Hippocampal formation (tissue), 2 donors: ENCODE measurements around the gene EXOSC7.
"Not testable (repeated sequence)": the region's sequence is repeated elsewhere in the genome, so short reads cannot be mapped to it uniquely, and the experiment has no call there.

Experiments
- DNase-seq, 2 donors: peaks; one replicate each; lab custom pipeline; 2025; lab: John Stamatoyannopoulos, UW

EXOSC7 gene

DNA sequence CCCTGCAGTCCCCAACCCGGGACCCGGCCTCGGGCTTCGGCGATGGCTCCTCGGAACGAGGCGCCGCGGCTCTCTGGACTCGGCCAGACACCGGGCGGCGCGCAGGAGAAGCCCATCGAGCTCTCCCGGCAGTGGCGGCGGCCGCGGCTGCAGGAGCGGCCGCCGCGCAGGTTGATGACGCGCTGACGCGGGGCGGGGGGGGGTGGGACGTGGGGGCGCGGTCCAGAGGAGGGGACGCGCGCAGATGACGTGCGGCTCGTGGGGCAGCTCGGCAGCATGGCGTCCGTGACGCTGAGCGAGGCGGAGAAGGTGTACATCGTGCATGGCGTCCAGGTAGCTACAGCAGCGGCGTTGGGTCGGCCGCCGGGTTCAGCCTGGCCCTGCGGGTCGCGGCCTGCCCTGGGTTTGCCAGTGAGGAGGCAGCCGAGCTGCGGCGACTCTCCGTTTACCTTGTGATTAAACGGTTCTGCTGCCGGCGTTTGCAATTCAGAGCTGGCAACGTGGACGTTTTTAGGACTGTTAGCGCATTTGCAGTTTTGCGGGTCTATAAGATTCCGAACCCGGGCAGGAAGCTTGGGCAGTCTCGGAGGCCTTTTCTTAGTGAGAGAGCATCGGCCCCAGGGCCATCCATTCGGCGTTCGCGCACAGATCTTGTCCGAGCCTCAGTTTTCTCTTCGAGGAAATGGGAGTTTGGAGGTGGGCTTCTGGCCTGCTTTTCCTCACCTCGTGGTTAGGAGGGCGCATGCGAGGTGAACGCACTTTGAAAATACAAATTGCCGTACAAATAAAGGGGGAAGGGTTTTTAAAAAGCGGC is at the start of gene EXOSC7, which contains the start of gene ZDHHC3:
EXOSC7 (plus strand) TSS at position 243 of the 814 bp plus-strand sequence; CDS start at position 277, 34 bp downstream.
ZDHHC3 (minus strand) TSS at position 173 of the 814 bp plus-strand sequence. CDS start 16,738 bp downstream, outside the sequence.
- DNase-seq: peak; percentile 77 to 86

DNA sequence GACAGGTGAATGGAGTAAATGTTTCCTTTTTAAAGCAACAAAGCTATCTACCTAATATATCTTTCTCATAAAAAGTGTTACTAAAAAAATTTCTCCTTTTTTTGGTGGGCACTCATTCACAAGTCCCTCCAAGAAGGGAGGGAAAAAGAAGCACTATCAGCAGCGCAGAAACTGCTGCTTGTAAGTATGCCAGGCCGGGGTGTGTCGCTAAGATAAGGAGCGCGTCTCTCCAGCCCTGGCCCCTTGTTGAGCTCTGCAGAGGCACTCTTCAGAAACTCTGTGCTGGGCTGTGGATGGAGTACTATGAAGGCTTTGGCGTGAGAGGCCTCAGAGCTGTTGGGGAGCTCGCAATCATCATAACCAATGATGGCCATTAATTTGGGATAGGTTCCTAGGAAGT is 49.1 kb upstream of the EXOSC7 start:
- DNase-seq: no peak

DNA sequence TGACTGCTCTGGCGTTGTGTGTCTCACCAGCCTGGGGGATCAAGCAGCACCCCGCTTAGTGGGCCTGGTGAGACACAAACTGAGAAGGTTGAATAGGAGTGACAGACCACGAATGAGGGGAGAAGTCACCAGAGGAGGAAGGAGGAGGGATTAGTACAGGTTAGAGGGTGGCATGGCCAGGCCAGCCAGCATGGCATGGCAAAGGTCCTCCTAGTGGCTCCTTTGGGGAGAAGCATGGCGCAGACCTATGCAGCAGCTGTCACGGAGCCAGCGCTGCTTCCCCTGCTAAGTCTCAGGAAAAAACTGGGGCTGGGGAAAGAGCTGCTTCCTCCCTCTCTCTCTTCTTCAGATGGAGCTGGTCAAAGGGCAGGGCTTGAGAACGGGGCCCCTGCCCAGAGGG is 48.7 kb upstream of the EXOSC7 start:
- no peak for DNase-seq

DNA sequence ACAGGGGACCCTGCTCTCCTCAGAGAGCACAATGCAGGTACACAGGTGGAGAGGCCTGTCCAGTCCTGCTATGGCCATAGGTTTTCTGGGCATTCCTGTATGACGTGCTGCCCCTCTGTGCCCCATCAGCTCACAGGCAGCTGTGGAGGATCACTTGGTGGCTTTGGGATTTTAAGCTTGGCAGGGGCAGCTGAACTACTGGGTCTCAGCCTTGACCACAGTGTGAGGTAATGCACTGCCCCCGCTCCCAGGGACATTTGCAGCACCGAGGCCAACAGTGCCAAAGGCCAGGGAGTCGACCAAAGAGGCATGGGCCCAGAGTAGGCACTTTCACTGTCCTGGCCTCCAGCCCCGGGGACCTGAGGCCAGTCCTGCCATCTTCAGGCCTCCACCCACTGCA is 46.3 kb upstream of the EXOSC7 start:
- no peak for DNase-seq

DNA sequence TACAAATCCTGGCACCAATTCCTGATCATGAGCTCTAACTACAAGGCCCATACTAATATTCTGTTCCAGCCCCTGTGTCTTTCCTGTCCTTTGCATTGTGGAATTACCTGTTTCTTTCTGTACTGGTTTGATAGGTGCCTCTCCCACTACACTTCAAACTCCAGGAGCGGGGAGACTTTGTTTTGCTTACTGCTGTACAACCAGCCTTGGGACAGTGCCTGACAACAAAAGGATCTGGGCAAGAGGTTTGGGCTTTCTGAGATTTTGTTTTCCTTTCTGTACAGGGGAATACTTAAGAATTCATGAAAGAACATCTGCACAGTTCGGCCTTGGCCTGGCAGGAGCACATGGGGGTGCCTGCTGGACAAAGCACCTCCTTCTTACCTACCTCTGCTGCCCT is 45.1 kb upstream of the EXOSC7 start:
- no peak for DNase-seq

DNA sequence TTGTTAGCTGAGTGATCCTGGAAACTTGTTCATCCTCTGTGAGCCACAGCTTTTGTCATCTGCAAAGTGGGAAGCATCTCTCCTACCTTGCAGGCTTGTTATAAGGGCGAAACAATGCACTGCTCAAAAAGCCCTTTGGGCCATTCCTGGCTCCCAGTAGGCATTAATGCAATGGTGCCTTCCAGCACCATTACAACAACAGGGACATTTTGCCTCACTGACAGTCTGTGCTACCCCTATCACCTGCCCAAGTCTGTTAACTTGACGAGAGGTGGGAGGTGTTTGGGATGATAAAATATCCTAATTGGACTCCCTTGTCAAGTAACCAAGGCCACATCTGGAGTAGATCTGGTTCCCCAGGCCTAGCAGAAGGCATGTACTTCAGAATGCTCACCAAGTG is 44.3 kb upstream of the EXOSC7 start:
- DNase-seq: no peak

DNA sequence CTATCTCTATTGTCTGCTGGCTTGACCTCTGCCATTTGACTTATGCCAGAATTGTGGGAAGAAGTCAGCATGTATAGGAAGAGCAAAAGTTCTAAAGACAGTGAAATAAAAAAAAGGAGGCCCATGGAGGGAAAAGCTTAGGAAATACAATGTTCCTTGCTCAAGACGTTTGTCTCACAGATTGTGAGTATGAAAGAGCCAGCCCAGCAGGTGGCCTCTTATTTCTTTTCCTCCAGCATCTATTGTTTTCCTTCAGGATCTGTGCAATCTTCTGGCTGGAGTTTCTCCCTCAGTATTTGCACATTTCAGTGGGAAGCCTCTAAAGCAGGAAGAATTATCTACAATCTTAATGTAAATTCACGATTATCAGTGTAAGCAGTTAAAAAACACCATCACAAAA is 43.8 kb upstream of the EXOSC7 start:
- no peak for DNase-seq

DNA sequence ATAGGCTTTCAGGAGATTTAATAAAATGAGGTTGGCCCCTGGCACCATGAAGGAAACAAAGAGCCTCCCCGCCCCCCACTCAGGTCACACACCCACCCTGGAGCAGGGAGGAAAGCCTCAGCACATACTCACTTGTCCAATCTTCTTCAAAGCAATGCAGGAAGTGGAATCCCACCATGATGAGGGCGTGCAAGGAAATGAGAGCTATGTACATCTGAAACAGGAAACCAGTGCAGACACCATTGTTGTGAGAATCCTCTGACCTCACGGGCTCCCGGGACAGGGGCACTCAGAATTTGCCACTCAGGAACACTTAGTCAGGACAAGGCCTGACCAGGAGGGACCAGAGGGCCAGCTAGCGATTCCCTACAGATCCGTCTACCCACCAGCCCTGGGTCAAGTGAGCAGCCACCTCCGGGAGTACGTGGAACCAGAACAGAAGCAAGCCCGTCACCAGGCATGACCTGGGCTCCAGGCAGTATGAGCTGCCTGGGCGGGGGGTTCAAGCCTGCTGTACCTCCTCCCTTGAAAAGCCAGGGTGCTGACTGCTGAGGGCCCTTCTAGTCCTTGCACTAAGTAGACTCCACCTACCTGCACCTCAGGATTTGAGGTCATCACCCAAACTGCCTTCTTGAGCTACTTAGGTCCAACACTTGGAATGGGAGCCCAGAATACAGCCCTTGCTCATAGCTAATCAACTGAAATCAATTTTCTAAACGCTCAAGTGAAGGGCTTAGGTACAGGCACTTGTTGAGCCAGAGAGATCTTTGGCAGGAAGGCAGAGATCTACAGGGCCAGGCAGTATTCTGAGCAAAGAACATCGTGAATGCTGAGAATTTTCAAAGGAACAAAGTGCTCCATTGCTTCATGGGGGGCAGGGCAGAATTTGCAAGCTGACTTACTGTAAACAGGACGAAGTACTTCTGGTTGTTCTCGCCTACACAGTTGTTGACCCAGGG is 42.8 kb upstream of the EXOSC7 start:
- no peak for DNase-seq

DNA sequence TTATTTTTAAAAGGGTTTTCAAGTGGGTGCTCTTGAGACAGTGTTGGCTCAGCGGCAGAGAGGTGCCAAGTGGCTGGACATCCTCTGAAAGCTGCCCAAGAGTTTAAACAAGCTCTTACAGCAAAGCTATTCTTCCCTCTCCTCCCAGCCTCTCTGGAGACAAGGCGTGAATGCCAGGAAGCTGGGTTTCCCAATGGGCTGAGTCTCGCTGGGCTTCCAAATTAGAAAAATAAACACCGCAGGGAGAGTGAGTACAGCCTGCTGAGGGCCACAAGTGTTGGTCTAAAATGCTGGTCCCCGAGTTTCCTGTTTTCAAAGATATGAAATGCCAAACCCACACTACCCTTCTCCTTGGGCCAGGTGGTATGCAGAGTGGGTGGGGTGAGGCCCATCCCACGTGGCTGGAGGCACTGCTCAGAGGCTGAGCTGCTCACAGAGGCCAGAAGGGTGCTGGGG is 36.4 kb upstream of the EXOSC7 start:
- peak; percentile 13 to 25 for DNase-seq

DNA sequence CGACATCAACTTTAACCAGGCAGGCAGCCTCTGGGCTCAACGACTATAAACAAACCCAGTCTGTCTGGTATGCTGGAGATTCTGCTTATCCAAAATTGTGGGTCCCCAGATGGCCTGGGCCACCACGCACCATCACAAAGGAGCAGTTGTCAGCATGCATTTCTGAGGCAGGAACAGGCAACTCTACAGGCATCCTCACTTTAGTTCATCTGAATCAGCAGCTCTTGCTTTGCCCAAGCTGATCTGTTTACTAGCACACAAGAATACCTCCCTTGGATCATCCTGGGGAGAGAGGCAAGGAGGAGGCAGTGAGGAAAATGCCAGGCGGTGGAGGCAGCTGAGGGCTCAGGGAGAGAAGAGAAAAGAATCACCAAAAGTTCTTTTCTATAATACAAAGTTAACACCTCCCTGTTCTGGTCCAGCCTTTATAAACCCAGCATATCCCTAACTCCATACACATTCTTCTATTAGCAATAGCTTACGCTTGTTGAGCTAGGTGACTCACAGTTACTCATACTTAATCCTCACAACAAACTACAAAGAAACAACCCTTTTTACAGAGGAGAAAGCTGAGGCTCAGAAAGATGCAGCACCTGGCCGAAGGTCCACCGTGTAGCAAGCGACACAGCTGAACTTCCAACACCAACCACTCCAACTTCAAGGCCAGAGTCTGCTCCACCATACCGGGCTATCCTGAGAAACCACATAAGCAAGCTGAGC is 33.7 kb upstream of the EXOSC7 start:
- DNase-seq: no peak

DNA sequence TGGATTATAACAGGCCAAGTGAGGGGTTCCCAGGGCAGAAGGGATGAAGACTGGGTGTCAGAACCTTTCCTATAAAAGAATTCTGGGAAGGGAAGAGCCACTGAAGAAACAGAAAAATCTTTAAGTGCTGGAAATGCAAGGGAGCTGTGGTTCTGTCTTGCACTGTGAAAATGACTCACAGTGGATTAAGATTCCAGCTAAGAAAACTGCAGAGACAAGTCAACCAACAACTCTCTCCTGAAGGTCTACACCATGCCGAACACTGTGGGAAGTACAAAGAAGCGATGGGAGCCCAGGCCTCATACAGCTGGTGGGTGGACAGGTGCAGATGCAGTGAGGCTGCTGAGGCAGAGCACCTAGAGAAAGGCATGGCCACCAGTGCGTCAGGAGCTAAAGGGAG is 27.8 kb upstream of the EXOSC7 start:
- no peak for DNase-seq

DNA sequence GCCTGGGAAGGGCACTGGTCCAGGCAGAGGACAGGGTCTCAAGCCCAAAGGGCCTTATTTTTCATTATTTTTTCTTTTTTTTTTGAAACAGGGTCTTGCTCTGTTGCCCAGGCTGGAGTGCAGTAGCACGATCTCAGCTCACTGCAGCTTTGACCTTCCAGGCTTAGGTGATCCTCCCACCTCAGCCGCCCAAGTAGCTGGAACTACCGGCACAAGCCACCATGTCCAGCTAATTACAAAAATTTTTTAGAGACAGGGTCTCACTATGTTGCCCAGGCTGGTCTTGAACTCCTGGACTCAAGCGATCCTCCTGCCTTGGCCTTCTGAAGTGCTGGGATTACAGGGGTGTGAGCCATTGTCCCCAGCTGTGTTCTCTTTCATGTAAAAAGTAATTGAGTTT is 26.3 kb upstream of the EXOSC7 start:
- DNase-seq: not testable (repeated sequence)

DNA sequence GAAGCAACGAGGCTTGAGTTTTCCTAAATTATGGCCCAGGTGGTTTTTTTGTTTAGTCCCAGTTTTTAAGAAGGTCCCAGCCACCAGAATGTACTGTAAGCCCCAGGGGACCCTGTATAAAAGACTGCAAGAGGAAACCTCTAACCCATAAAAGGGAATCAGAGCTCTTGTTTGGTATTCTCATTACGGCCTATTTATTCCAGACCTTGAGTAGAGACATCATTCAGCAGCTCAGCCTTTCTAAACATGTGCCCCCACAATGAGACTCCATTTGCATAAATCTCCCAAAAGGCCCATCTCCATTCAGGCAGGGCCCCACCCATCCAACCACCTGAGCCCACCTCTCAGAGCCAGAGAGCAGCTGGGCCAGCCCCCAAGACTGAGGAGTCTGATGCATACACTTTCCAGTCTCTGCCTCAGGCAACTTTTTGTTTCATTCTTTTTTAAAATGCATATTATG is 25.7 kb upstream of the EXOSC7 start:
- no peak for DNase-seq

DNA sequence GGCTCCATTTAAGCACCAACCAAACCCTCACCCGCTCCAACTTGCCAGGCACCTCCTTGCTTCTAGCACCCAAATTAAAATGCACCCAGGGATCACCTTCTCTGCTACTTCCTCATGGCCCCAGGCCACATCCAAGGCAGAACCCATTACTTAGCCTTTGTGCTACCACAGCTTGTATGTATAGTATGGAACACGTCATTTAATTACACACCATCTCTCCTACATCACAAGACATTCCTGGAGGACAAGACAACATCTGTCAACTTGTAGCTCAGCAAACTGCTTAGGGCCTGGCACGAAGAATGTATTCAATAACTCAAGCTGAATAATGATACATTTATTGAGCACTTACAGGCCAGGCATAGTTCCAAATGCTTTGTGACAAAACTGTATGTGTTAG is 23.4 kb upstream of the EXOSC7 start:
- no peak for DNase-seq

DNA sequence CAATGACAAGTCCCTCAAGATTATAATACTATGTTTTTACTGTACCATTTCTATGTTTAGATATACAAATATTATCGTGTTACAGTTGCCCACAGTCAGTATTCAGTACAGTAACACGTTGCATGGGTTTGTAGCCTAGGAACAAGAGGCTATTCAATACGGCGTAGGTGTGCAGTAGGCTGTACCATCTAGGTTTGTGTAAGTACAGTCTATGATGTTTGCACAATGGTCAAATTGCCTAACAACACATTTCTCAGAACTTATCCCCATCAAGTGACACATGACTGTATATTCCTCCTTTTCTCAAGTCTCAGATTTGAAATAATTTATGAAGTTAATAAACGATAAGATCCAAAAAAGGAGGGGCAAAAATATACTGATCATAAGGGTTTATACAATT is 21.7 kb upstream of the EXOSC7 start:
- no peak for DNase-seq

DNA sequence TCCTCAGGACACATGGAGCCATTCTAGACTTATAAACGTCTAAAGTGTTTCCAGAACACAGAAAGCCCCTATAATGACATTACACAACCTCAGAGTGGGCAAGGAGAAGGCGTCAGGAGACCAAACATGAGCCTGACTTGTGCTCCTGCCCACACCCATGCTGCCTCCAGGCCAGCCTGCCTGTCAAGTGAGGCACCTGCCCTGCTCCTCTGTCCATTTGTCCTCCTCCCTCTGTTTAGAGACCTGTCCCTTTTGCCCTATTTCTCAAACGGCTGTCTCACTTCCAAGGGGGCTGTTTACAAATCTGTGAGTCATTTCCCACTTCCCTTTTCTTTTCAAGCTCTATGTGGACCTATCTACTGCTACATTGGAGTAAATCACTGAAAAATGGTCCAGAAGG is 21.1 kb upstream of the EXOSC7 start:
- no peak for DNase-seq

DNA sequence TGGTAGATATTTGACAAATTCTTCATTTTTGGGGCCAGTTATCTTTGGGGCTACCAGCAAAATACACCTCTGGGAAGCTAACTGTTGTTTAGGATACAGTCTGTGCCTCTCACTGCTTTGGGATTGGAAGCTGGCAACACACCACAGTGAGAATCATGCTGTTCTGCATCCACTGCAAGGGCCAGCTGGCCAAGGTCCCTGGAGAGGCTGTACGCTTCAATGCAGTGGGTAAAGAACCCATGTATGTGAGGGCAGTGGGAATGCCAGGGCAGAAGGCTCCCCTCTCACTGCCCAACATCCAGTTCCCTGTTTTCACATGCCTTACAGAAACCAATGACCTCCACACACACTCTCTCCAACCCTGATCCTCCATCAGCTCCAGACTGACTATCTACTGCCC is 20.1 kb upstream of the EXOSC7 start:
- DNase-seq: no peak

DNA sequence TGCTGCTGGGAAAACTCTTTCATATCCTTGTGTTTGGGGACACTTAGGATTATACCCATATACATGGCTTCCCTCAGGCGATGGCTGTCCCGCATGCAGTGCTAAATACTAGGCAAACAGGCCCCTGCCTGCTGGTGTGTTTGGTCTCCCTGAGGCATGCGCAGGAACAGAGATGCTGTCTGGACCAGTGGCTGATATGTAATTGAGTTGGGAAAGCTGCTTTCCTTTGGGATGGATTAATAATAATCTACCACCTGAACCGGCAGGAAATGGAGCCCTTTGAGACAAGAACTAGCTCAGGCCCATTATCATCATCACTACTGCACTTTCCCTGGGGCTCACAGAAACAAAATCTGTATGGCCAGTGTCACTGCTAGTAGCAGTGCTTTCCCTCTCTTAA is 18.1 kb upstream of the EXOSC7 start:
- DNase-seq: no peak

DNA sequence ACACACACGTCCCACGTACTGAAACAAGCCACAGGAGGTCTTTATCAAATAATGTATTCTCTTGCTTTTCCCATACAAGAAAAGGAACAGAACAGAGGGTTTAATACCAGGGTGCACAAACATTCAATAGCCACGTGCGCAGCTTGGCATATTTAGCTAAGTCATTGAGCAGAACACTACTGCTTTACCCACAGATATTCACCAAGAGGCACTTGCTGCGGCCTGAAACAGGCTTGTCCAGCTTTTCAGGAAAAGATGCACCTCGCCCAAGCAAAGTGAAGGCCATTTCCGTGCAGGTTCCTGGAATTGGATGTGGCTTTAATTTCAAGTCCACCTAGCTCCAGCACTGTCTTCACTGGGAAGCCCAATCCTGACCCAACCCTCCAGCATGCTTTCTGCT is 17.7 kb upstream of the EXOSC7 start:
- no peak for DNase-seq

DNA sequence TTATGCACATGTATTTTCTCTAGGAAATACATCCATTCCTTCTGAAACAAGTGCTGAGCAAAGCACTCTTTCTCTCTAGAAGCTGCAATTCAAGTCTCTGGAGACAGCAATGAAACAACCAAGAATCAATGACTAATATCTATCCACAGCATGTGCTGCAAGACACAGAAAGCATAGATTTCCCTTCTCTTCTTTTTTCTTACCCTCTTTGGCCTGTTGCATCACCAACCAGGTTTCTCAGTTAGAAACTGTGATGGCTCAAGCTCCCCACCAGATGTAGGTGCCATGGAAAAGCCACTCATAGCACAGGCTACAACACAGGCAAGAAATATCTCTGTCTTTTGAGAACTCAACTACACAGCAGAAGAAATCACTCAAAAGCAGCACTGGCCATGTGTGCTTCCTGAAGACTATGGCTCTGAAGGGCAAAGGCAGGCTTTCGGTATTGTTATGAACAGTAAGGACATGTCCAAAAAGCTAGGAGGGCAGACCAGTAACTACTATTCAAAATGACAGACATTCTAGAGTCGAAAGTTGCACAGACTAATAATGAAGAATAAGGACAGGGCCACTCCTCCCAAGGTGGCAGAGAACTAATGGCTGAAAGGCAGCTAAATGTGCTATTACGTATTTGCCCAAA is 15.5 kb upstream of the EXOSC7 start:
- DNase-seq: no peak

DNA sequence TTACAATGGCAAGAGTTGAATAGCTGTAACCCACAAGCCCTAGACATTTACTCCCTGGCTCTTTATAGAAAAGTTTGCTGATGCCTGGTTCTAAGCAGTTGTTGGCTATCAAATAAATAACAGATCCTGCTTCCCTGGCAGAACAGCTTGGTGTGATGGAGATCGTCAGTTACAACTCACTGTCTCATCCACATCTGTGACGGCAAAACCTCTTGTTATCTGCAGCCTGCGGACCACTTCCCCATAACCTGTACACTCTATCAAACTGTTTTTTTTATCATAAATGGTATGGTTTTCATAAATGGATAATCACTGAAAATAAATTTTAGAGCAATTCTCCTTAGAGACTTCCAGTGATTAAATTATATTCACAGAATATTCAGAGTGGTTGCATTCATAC is 14.2 kb upstream of the EXOSC7 start:
- no peak for DNase-seq
